PC-3 (cell line): ENCODE measurements around the gene SKOR2.

Source experiments
- CTCF ChIP-seq: fragments of 300-600 bp; sonication (generic); conservative IDR thresholded peaks from 2 replicates; pipeline ENCODE4 v1.5.1; 2017; ENCODE audit warnings: antibody characterized with exemption, low read depth, mild to moderate bottlenecking, low read length
- EZH2 ChIP-seq: fragments of 300-600 bp; sonication (generic); IDR thresholded peaks from one replicate; pipeline ENCODE4 v1.6.1; 2017; ENCODE audit warnings: antibody characterized with exemption, mild to moderate bottlenecking, low read length; ENCODE audit not compliant: unreplicated experiment
- EZH2phosphoT487 ChIP-seq: fragments of 300-600 bp; sonication (generic); IDR thresholded peaks from 2 replicates; pipeline ENCODE4 v1.6.1; 2018; ENCODE audit warnings: mild to moderate bottlenecking, antibody characterized with exemption, low read length, borderline replicate concordance

DNA sequence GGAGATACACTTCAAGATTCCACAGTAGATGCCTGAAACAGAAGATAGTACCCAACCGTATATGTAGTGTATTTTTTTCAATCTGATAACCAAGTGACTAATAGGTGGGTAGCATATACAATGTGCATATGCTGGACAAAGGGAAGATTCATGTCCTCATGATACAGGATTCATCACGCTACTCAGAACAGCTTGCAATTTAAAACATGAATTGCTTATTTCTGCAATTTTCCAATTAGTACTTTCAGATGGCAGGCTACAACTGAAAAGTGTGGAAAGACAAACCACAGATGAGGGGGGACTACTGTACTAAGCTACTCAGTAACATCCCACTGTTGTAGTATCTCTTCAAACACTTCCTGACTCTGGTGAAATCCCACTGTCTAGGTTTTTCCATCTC is 79.0 kb downstream of the SKOR2 start:
- TF ChIP-seq CTCF = no peak
- no peak for TF ChIP-seq EZH2
- TF ChIP-seq EZH2phosphoT487 = no peak
